ENCODE results near the gene TRMT112. TPM values are rescaled to one million over a fixed set of nuclear protein-coding genes. Genes with fewer than 3 reads are reported as not detected.

TRMT112 gene
- total RNA-seq, 6 donors from 2014 or later, result 110 to 215 (median 170) TPM

DNA sequence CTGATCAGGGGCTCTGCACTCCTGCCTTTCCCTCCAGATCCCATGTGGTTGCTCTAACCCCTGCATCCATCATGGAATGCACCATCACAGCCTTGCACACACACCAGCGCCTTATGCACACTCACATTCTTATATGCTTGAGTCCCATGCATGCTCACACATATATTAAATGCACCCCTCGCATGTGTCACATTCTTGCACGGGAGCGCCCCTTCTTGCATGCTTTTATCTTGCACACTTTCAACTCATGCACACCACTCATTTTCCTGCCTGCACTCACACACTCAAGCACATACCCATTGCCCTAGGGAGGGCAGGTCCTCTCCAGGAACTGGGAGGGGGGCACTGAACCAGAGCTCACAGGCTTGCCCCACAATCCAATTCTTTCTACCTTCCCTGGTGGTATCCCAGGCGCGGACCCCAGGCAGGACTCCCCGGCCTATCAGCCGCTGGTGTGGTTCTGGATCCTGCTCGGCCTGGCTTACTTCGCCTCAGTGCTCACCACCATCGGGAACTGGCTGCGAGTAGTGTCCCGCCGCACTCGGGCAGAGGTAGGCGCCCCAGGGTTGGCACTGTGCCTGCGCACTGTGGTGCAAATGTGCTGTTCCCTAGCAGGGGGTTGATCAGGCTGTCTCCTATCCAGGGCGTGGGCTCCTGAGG is 19.5 kb downstream of the TRMT112 start:
- Histone ChIP-seq H3K27me3 (peaks cover 0 to 52% (median 33%) of the 10 kb centered on the region in 4 donors), H3K9me3 (no peaks in the 10 kb centered on the region), H3K36me3 (no peaks in the 10 kb centered on the region), H3K4me3 (no peak overlapping the region), H3K27ac (no peak overlapping the region), H3K4me1 (peaks cover 23 to 32% (median 27%) of the 10 kb centered on the region in 4 donors)
- TF ChIP-seq, protein P1, sequence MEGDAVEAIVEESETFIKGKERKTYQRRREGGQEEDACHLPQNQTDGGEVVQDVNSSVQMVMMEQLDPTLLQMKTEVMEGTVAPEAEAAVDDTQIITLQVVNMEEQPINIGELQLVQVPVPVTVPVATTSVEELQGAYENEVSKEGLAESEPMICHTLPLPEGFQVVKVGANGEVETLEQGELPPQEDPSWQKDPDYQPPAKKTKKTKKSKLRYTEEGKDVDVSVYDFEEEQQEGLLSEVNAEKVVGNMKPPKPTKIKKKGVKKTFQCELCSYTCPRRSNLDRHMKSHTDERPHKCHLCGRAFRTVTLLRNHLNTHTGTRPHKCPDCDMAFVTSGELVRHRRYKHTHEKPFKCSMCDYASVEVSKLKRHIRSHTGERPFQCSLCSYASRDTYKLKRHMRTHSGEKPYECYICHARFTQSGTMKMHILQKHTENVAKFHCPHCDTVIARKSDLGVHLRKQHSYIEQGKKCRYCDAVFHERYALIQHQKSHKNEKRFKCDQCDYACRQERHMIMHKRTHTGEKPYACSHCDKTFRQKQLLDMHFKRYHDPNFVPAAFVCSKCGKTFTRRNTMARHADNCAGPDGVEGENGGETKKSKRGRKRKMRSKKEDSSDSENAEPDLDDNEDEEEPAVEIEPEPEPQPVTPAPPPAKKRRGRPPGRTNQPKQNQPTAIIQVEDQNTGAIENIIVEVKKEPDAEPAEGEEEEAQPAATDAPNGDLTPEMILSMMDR (IDR thresholded peaks at IDR 0.05), result no peak
- no peak for TF ChIP-seq POLR2AphosphoS5 (IDR thresholded peaks at IDR 0.05)
- TF ChIP-seq POLR2A (IDR thresholded peaks at IDR 0.05), result no peak
- no peak for TF ChIP-seq EP300 (IDR thresholded peaks at IDR 0.05)
- ATAC-seq (ENCODE audit: low FRiP score in 2 of 2) (no peak), DNase-seq (no peak)
- 32 to 54% methylated on average over 9 to 14 of the region's 18 CpGs for WGBS, 2 donors

DNA sequence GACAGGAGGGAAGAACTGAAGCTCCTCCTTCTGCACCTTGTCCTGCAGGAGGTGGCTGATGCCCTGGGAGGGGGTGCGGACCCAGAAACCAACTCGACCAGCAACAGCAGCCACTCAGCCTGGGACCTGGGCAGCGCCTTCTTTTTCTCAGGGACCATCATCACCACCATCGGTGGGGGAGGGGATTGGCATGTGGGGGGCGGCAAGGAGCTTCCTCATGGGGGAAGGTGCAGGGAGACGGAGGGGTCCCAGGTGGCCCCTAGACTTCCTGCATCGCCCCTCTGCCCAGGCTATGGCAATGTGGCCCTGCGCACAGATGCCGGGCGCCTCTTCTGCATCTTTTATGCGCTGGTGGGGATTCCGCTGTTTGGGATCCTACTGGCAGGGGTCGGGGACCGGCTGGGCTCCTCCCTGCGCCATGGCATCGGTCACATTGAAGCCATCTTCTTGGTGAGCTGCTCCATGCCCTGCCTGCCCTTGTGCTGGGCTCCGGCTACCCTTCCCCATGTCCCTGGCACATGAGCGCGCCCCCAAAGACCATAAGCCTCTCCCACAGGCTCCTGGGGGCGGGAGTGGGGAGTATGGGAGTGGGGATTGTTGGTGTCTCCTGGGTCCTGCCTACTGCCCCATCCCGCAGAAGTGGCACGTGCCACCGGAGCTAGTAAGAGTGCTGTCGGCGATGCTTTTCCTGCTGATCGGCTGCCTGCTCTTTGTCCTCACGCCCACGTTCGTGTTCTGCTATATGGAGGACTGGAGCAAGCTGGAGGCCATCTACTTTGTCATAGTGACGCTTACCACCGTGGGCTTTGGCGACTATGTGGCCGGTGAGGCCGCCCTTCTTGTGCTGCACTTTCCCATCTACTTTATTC is 20.3 kb downstream of the TRMT112 start:
- Histone ChIP-seq H3K4me1 (peaks cover 28 to 37% (median 35%) of the 10 kb centered on the region in 4 donors), H3K27ac (no peak overlapping the region), H3K4me3 (no peak overlapping the region), H3K36me3 (no peaks in the 10 kb centered on the region), H3K27me3 (peaks cover 0 to 60% (median 38%) of the 10 kb centered on the region in 4 donors), H3K9me3 (no peaks in the 10 kb centered on the region)
- TF ChIP-seq POLR2AphosphoS5 (IDR thresholded peaks at IDR 0.05) (no peak), EP300 (IDR thresholded peaks at IDR 0.05) (no peak), POLR2A (IDR thresholded peaks at IDR 0.05) (no peak)
- TF ChIP-seq, protein P1 (IDR thresholded peaks at IDR 0.05), result no peak
- no peak for DNase-seq
- ATAC-seq (ENCODE audit: low FRiP score in 2 of 2), result no peak
- WGBS, 2 donors, result 21 to 24% methylated on average over 11 to 31 of the region's 34 CpGs

DNA sequence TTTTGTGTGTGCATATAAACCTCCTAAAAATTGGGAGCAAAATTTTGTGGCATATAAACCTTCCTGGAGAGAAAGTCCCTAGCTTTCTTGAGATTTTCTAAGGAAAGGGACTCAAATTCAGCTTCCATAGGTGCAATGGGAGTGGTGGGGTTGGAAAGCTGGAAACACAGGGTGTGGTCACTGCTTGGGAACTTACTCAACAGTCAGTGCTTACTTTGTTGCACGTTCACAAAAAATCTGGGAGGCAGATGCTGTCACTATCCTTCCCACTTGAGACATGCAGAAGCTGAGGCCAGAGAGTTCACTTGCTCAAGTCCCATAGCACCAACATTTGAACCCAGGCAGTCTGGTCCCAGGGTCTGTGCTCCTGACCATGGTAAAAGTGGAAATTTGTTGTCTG is 21.1 kb downstream of the TRMT112 start:
- H3K27ac ChIP-seq, result no peak overlapping the region
- WGBS, 2 donors, result 11 to 39% methylated on average over 1 of the region's 1 CpG
- no peak for DNase-seq
- ATAC-seq (ENCODE audit: low FRiP score in 2 of 2), result no peak
- TF ChIP-seq, protein P1 (IDR thresholded peaks at IDR 0.05), result no peak
- TF ChIP-seq POLR2AphosphoS5 (IDR thresholded peaks at IDR 0.05) (no peak), EP300 (IDR thresholded peaks at IDR 0.05) (no peak), POLR2A (IDR thresholded peaks at IDR 0.05) (no peak)
- H3K4me1 ChIP-seq, result peaks cover 34 to 40% (median 37%) of the 10 kb centered on the region in 4 donors
- H3K9me3 ChIP-seq, result no peaks in the 10 kb centered on the region
- H3K36me3 ChIP-seq, result no peaks in the 10 kb centered on the region
- peaks cover 0 to 68% (median 47%) of the 10 kb centered on the region in 4 donors for H3K27me3 ChIP-seq
- no peak overlapping the region for H3K4me3 ChIP-seq

DNA sequence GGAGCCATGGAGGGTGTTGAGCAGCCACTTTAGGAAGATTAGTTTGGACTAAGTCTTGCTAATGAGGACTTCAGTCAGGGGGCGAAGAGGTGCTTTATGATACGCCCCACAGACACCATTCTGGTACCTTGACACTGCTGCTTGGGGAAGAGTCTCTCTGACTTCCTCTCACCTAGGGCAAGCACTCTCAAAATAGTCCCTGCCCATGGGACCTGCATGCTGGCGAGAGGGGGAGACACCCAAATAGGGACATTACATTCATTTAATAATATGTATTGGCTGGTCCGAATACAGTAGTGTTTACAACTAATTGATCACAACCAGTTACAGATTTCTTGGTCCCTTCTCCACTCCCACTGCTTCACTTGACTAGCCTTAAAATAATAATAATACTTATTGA is 21.6 kb downstream of the TRMT112 start:
- peaks cover 0 to 72% (median 50%) of the 10 kb centered on the region in 4 donors for H3K27me3 ChIP-seq
- no peak overlapping the region for H3K27ac ChIP-seq
- ATAC-seq (ENCODE audit: low FRiP score in 2 of 2) (no peak), DNase-seq (no peak)
- no peak for TF ChIP-seq EP300 (IDR thresholded peaks at IDR 0.05)
- TF ChIP-seq POLR2A (IDR thresholded peaks at IDR 0.05), result no peak
- TF ChIP-seq POLR2AphosphoS5 (IDR thresholded peaks at IDR 0.05), result no peak
- TF ChIP-seq, protein P1 (IDR thresholded peaks at IDR 0.05), result no peak
- no peaks in the 10 kb centered on the region for H3K9me3 ChIP-seq
- H3K4me3 ChIP-seq, result no peak overlapping the region
- no peaks in the 10 kb centered on the region for H3K36me3 ChIP-seq
- H3K4me1 ChIP-seq, result peaks cover 33 to 41% (median 37%) of the 10 kb centered on the region in 4 donors
- WGBS, 2 donors, result 81 to 91% methylated on average over 4 of the region's 4 CpGs

All from upper lobe of left lung (tissue), 6 donors.